BJ (cell line): Measurements from ENCODE around the gene SLC8A1. TPM values are rescaled to one million over a fixed set of nuclear protein-coding genes. Genes with fewer than 3 reads are reported as not detected.

Experiments used
- CTCF ChIA-PET: fragments of 350-600 bp; formaldehyde crosslinking; extraction: SDS; loops from one replicate; lab custom pipeline; 2021; ENCODE audit warnings: antibody characterized with exemption, inconsistent platforms; lab: Yijun Ruan, JAX
- POLR2A ChIA-PET: fragments of 300-600 bp; sonication (Branson Sonifier 250); formaldehyde crosslinking; extraction: SDS; loops from one replicate; lab custom pipeline; 2021; ENCODE audit warnings: antibody characterized with exemption; lab: Charles Lee
- DNase-seq: peaks from one replicate; pipeline ENCODE4 v3.0.0-alpha.2; 2011; ENCODE audit warnings: low read depth
- H3K27me3 ChIP-seq: 2 replicates; pipeline ENCODE4 v1.6.0; 2011; ENCODE audit warnings: low read length; ENCODE audit not compliant: control insufficient read depth, insufficient read depth
- H3K36me3 ChIP-seq: 2 replicates; pipeline ENCODE4 v1.5.1; 2011; ENCODE audit warnings: low read length; ENCODE audit not compliant: control insufficient read depth, insufficient read depth
- H3K4me3 ChIP-seq: 2 replicates; pipeline ENCODE4 v1.5.1; 2011; ENCODE audit warnings: low read depth, mild to moderate bottlenecking, control low read depth, low read length
- polyA plus RNA-seq: library from polyadenylated mRNA; depleted of rRNA; stranded (reverse); fragments of >200 nt; gene quantifications from 2 replicates; pipeline ENCODE4 v1.2.3, GENCODE V29; 2011
- TF ChIP-seq, protein P1 (sequence below): IDR thresholded peaks from 2 replicates; pipeline ENCODE4 v1.5.1; 2011; ENCODE audit warnings: low read depth, mild to moderate bottlenecking, control low read depth, inconsistent platforms, low read length, moderate library complexity; ENCODE audit not compliant: insufficient read depth

The SLC8A1 gene
- polyA plus RNA-seq, 1 experiment, result 18.5 TPM

DNA sequence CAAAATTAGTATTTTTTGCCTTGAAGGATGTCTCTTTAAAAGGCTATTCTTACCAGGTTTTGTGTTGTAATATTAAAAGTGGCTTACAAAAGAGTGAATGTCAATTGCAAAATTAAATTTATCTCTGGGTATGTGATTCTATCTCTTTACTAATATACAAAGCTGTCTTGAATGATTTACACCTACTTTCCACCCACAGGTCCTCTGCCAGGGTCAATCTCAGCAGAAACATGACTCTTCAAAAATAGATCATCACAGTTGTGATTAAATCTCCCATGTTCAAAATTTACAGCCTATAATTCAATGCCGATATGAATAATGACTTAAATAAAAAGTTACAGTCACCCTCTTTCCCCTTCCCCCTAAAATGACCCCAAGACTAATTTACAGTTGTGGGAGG, 78.8 kb downstream of the SLC8A1 start:
- CTCF ChIA-PET, result interaction anchor here (1.1 kb wide), 1 partner anchor 14 kb away, joined by 3 read pairs; no protein-coding TSS in a partner anchor
- POLR2A ChIA-PET, result no interaction called here
- TF ChIP-seq, protein P1, sequence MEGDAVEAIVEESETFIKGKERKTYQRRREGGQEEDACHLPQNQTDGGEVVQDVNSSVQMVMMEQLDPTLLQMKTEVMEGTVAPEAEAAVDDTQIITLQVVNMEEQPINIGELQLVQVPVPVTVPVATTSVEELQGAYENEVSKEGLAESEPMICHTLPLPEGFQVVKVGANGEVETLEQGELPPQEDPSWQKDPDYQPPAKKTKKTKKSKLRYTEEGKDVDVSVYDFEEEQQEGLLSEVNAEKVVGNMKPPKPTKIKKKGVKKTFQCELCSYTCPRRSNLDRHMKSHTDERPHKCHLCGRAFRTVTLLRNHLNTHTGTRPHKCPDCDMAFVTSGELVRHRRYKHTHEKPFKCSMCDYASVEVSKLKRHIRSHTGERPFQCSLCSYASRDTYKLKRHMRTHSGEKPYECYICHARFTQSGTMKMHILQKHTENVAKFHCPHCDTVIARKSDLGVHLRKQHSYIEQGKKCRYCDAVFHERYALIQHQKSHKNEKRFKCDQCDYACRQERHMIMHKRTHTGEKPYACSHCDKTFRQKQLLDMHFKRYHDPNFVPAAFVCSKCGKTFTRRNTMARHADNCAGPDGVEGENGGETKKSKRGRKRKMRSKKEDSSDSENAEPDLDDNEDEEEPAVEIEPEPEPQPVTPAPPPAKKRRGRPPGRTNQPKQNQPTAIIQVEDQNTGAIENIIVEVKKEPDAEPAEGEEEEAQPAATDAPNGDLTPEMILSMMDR, result no peak

DNA sequence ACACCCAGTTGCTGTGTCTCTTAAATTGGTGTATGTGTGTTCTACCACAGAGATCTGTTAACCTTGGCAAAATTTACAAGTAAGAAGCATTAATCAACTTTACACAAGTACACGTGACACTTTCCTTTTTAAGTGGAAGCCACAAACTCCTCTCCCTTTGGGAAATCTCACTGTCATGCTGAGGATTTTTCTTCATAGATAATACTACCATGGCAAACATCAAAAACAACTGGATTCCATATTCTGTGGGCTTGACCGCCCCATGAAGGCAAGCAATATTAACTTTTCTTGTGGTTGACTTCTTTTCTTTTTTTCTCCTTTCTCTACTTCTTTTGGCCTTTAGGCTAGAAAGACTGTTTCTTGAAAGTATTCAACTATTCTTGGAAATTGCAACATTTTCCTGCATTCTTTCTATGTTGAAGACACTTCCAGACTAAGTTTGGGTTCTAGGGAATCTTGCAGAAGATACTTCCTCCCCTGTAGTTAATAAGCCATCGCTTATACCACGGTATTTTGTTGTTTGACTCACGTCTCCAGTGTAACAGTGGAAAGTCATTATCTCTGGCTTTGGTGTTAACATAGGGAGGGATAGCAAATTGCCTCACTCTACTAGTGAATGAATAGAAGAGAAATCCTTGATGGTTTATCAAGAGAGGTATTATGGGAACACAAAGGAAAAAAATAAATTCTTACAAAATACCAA, 79.5 kb downstream of the SLC8A1 start:
- ChIA-PET POLR2A (no interaction called here), CTCF (no interaction called here)
- TF ChIP-seq, protein P1, result no peak
- H3K4me3 ChIP-seq, result no peak overlapping the region
- H3K27me3 ChIP-seq, result no peaks in the 10 kb centered on the region
- H3K36me3 ChIP-seq, result no peaks in the 10 kb centered on the region
- no peak for DNase-seq

More for the DNA sequence above, 78.8 kb downstream of the SLC8A1 start:
- no peak for DNase-seq
- Histone ChIP-seq H3K4me3 (no peak overlapping the region), H3K27me3 (no peaks in the 10 kb centered on the region), H3K36me3 (no peaks in the 10 kb centered on the region)

DNA sequence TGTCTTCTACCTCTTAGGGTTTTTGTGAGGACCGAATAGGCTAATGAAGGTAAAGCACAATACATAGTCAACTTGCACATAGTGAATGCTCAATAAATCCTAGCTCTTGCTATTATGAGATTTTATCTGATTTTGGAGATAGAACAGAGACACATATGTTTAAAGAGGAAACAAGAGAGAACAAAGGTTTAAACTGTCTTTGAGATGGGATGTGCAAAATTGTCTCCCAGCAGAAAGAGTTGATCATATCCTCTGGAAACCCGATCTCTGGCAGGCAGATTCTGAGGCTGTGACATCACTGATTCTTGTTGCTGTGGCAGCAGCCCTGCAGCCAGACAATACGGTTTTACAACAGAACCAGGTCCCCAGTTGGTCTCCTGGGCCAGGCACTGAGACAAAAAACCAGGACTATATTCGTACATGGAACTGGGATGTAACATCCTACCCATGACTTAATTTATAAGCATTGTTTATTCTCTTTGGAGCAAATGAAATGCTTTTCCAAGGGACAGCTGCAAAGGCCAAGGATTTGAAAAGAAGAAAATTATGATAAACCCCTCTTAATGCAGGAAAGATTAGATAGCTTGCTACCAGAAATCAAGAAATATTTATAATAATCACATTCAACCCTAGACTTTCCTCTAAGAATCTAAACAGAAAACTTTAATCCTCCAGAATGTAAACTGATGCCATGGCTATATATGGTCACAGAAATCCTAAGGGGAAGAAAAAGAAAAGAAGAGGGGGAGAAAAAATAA, 80.2 kb downstream of the SLC8A1 start:
- TF ChIP-seq, protein P1, result no peak
- peak; percentile 59 for DNase-seq
- POLR2A ChIA-PET, result no interaction called here
- no peak overlapping the region for H3K4me3 ChIP-seq
- CTCF ChIA-PET, result interaction anchor here (2.1 kb wide), 1 partner anchor 76 kb away, joined by 5 read pairs; no protein-coding TSS in a partner anchor
- no peaks in the 10 kb centered on the region for H3K27me3 ChIP-seq
- H3K36me3 ChIP-seq, result no peaks in the 10 kb centered on the region

GRCh38 chr2:40370007-40370395, 81.9 kb downstream of the SLC8A1 start:
- TF ChIP-seq, protein P1, result no peak
- CTCF ChIA-PET, result interaction anchor here (2.1 kb wide), 2 partner anchors 78 to 125 kb away, joined by 5 to 7 read pairs; no protein-coding TSS in a partner anchor
- DNase-seq, result no peak
- POLR2A ChIA-PET, result interaction anchor here (0.6 kb wide), 1 partner anchor 341 kb away, joined by 3 read pairs; no protein-coding TSS in a partner anchor
- Histone ChIP-seq H3K4me3 (no peak overlapping the region), H3K36me3 (no peaks in the 10 kb centered on the region), H3K27me3 (no peaks in the 10 kb centered on the region)
